ENCODE measurements around the gene STYXL1.

STYXL1 gene

GRCh38 chr7:75991531-75992082, 56.2 kb downstream of the STYXL1 start:
- no peak for DNase-seq

DNA sequence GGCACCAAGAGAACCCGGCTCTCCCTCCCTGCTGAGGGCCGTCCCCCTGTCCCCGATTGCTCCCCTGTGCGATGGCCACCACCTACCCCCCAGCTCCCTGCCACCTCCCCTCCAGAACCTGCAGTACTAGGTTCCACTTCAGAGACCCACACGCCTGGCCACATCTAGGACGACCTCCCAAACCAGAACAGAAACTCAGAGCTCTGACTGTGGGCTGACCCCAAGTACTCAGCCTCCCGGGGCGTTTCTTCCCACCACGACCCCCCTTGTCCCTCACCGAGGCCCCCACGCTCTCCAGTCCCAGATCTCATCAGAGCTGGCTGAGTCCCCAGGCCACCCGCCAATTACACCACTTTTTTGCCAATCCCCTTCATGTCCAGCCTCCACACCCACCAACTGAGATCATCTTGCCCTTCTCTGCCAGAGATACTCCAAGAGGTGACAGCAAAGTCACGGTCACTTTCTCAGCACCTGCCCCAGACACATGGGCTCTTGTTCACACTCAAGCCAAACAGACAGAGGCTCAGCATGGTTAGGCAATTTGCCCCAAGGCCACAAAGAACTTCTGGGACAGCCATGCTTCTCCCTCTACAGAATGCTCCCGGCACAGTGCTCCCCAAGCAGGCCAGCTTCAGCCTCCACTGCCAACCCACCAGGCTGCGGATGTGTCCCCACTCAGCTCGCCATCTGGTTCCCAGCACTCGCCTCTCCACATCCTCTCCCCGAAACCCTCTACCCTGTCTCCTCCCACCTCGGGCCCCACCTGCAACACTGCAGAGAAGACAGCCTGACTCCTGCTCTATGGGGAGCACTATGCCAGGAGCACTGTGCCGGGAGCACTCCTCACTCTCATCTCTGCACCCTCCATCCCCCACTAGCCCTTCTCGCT, 58.1 kb downstream of the STYXL1 start:
- no peak for DNase-seq

GRCh38 chr7:75988568-75989499, 59.0 kb downstream of the STYXL1 start:
- no peak for DNase-seq

DNA sequence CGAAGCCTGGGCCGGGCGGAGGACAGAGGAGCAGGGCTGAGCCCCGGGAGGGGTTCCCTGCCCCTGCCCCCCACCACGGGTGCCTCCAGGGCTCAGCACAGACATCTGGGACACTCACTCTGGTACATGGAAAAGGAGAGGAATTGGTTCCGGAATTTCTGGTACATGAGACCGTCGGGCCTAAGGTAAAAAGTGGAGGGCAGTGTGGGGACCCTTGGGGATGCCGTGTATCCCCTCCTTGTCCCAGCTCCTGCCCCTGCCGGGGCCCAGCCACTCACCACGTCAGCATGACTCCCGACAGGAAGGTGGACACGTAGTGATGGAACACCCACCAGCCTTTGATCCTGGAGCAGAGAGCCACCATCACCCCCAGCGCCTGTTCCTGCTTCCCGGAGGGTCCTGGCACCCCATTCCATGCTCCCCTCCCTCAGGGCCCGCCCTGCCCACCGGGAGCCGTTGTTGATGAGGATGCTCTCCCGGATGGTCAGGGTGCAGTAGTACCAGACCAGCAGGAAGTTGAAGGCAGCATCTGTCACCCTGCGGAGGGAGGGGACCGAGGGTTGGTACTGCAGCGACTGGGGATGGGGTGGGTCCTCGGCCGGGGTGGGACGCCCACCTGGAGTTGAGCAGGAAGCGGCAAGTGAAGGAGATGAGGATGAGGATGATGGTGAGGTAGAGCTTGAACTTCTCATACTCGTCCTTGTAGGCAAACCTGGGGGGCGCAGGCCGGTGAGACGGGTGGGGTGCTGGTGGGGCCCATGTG, 59.8 kb downstream of the STYXL1 start:
- DNase-seq = no peak

- no peak for DNase-seq
These were observed 60.6 kb downstream of the STYXL1 start for GRCh38 chr7:75987026-75987804.

DNA sequence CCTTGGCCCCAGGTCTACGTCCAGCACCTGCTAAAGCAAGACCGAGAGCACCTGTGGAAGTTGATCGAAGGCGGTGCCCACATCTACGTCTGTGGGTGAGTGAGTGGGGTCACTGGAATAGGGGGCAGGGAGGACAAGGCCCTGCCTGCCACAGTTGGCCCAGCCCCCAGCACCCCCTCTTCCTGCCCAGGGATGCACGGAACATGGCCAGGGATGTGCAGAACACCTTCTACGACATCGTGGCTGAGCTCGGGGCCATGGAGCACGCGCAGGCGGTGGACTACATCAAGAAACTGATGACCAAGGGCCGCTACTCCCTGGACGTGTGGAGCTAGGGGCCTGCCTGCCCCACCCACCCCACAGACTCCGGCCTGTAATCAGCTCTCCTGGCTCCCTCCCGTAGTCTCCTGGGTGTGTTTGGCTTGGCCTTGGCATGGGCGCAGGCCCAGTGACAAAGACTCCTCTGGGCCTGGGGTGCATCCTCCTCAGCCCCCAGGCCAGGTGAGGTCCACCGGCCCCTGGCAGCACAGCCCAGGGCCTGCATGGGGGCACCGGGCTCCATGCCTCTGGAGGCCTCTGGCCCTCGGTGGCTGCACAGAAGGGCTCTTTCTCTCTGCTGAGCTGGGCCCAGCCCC, 61.5 kb downstream of the STYXL1 start:
- DNase-seq = no peak

GRCh38 chr7:75985518-75986146, 62.2 kb downstream of the STYXL1 start:
- DNase-seq = no peak

- DNase-seq = no peak
These were observed 62.7 kb downstream of the STYXL1 start for GRCh38 chr7:75985009-75985517.

- DNase-seq = no peak
These were observed 63.4 kb downstream of the STYXL1 start for GRCh38 chr7:75984130-75985008.

GRCh38 chr7:75983471-75984129, 64.2 kb downstream of the STYXL1 start:
- no peak for DNase-seq

- DNase-seq = no peak
These were observed 65.3 kb downstream of the STYXL1 start for GRCh38 chr7:75982306-75983064.

GRCh38 chr7:75981453-75982305, 66.1 kb downstream of the STYXL1 start:
- no peak for DNase-seq

GRCh38 chr7:75981203-75981452, 66.7 kb downstream of the STYXL1 start:
- DNase-seq = no peak

GRCh38 chr7:75980430-75981202, 67.2 kb downstream of the STYXL1 start:
- DNase-seq = no peak

- no peak for DNase-seq
These were observed 67.9 kb downstream of the STYXL1 start for GRCh38 chr7:75979759-75980429.

DNA sequence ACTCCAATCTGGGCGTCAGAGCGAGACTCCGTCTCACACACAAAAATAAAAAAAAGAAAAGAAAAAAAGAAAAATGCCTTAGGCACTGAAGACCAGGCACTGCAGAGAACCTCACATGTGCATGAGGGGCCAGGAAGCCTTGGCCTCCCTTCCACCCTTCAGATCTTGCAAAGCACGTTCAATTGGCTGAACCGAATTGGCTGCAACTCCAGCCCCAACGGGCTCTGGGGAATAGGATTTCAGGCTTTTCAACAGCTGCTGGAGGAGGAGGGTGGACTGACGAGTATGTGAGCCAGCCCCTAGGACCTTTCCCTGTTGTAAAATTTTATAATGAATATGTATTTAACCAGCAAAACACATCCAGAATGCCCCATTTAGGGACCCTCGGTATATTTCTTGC, 70.1 kb downstream of the STYXL1 start:
- peak; percentile 62 for DNase-seq

Measured in NCI-H1092 treated with DMSO at 0.1 percent for 48 hours (cell line).